GM21619 (cell line): ENCODE measurements around the gene VPS13D.

ENCODE experiments used
- ATAC-seq: cut with Tn5 transposase; IDR thresholded peaks from one replicate; pipeline ENCODE4 v1.9.1; 2021; ENCODE audit not compliant: unreplicated experiment

The VPS13D gene

GRCh38 chr1:12485231-12486058, 255.6 kb downstream of the VPS13D start:
- ATAC-seq = no peak

DNA sequence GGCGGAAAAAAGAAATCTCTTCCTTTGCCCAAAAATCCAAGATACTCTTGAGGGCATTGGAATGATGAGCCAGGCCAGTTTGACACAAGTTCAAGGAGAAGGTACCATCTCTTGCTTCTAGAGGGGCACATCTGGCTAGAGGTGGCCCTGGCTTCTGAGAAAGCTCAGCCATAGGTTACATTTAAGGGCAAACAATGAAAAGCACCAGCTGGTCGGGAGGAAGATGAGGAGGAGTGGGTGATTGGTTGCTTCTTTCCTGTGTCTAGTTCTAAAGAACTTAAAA, 256.2 kb downstream of the VPS13D start:
- no peak for ATAC-seq

DNA sequence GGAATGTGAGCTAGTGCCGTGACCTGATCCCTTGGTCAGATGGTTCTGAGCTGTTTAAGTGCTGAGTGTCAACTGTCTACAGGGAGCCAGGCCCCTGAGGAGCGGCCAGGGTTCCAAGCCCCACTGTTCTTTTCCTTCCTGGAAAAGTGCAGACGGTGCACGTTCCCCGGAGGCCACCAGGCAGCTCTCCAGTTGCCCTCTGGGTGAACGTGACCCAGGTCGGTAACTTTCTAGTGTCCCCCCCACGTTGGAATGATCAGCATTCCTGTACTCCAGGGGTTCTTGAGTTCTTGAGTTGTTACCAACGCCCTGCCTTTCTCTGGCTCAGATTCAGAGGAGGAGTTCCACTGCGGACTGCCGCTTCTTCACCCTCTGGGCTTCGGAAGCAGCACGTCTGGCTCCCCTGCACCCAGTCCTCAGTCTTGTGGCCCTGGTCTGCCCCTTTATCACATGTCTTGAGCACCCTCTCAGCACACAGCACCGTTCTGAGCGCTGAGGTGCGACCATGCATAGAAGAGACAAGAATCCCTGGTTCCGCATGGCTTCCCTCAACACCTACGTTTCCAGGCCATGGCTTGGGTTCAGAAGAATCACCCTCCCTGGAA, 256.7 kb downstream of the VPS13D start:
- ATAC-seq = no peak

GRCh38 chr1:12487520-12487919, 257.7 kb downstream of the VPS13D start:
- ATAC-seq = no peak

DNA sequence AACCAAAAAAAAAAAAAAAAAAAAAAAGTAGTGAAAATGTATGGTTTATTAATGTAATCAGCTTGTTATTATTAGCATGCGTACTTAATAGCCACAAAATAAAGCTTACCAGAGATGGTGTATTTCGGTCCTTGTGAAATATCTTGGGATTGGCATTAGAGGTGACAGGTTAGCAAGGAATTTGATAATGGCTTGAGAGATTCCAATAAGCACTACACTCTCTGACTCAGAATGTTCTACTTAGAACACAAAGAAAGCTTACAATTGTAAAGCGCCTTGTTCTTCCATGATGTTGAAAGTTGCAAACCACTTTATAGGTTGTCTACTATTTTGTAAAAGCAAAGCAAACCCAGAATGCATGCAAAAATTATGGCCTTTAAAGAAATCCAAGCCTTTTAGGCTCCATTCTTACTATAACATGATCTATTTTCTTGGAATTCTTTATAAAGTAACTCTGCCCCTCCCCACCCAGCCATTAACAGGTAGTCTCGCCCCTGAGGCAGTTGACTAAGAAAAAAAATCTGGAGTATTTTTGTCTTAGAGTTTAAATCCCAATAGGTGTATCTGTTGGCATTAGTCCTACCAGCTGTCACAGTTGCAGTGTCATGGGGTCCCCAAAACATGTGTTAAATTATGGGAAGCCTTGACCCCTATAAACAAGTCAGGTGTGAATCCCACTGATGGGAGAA, 259.0 kb downstream of the VPS13D start:
- no peak for ATAC-seq

- no peak for ATAC-seq
Observed at GRCh38 chr1:12490532-12491142, 260.8 kb downstream of the VPS13D start.

- no peak for ATAC-seq
Observed at GRCh38 chr1:12491656-12492055, 261.8 kb downstream of the VPS13D start.

GRCh38 chr1:12495725-12496124, 265.9 kb downstream of the VPS13D start:
- ATAC-seq = no peak

DNA sequence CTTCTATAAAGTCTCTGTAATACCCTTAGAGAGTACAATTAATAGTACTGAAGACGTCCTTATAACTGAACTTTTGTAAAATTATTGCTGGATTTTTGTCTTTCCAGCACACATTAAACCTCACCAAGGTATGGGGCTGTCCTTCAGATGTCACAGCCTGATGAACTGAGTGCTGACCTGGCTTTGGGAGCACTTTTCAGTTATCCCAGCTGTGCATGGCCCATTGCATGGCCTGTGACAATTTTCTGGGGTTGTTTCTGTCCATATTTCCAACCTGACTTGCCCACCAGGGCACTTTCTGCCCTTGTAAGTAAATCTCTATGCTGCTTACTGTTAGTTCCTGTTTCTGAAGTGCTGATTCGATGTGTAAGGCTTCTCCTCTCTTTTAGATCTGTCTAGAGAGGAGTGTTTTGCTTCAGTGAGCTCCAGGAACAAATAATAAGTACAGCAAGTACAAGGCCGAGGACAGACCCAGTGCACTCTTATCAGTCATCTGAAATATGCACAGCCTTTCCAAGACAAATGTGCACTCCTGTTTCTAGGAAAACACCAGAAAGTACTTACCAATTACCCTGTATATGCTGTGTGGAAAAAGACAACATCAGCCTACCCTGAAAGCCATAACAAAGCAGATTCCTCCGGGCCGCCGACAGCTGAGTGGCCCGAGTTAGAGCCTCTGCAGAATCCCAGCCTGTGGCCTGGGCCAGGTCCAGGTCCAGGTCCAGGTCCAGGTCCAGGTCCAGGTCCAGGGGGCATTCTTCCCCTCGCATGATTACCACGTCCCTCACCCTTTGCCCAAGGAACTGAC, 266.5 kb downstream of the VPS13D start:
- no peak for ATAC-seq

DNA sequence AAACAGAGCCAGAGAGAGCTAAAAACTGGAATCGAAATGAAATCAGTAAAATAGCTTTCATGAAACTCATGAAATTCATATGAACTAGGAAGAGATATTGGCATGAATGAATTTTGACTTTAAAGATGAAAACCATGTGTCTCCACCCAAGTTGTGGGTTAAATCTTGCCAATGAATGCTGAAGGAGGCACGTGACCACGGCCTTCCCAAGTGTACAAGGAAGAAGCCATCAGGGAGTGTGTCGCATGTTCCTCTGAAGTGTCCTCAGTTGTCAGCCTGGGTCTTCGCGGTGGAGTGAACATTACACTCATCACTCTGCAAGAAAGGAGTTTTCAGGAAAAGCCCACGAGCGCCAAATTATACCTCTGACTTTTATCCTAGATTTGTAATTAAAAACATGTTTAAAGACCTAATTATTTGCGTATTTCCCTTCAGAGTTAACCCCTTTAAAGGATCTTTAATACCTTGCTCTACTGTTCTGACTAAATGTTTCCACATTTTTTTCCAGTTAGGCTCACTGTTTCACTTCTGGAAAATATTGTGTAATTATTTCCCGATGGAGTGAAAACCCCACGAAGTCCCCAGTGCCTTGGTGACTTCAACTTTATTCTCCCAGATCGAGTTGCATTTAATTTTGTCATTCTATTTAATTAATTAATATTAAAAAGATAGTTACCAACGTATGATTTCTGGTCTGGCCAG, 269.9 kb downstream of the VPS13D start:
- ATAC-seq = no peak

- no peak for ATAC-seq
Observed at GRCh38 chr1:12501661-12502060, 271.8 kb downstream of the VPS13D start.

DNA sequence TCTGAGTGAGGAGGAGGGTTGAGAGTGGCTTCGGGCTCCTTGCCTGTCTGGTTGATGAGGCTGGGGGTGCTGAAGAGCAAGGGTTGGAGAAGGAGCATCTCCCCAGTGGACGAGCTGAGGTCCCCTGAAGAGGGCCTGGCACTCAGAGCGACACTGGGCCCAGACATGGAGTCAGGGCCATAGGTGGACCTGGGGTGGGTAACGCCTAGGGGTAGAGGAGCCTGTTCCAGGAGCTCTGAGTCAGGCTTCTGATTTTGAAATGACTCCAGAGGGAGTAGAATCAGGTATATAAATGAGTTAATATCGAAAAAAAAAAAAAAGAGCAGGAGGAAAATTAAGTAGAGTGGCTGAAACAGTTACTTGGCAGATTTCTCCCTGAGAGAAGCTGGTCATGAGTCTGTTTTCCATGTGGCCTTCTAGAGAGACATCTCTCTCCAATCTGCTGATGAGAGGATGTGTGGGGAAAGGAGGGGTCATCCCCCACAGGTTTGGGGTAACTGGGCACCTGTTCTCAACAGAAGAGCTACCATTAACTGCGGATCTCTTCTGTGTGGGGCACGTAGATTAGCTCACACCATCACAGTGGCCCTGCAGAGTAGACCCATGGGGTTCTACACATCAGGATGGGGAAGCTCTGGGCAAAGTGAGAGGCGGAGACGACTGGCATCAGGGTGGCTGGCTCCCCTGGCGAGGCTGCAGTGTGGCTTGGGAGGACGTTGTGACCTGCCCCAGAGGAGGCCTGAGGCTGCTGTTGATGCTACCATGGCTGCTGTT, 272.7 kb downstream of the VPS13D start:
- ATAC-seq = no peak

GRCh38 chr1:12503709-12504108, 273.9 kb downstream of the VPS13D start:
- no peak for ATAC-seq

GRCh38 chr1:12504601-12505000, 274.8 kb downstream of the VPS13D start:
- ATAC-seq = no peak

DNA sequence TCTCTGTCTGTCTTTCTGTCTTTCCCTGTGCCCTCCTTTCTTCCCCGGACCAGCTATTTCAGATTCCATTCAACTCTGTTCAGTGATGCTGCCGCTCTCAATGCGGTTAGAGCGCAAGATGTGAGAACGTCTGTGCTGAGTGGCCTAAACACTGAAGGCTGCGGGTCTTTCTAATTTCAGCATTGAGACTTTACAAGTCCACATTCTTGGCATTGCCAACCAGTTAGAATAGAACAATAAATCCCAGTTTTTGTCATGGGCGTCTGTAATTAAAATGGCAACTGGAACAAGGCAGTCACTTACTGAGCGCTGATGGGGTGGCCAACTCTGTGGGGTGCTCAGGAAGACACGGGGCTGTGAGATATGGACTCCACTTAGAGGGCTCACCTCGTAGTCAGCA, 275.4 kb downstream of the VPS13D start:
- no peak for ATAC-seq

- ATAC-seq = no peak
Observed at GRCh38 chr1:12505639-12506280, 275.9 kb downstream of the VPS13D start.

DNA sequence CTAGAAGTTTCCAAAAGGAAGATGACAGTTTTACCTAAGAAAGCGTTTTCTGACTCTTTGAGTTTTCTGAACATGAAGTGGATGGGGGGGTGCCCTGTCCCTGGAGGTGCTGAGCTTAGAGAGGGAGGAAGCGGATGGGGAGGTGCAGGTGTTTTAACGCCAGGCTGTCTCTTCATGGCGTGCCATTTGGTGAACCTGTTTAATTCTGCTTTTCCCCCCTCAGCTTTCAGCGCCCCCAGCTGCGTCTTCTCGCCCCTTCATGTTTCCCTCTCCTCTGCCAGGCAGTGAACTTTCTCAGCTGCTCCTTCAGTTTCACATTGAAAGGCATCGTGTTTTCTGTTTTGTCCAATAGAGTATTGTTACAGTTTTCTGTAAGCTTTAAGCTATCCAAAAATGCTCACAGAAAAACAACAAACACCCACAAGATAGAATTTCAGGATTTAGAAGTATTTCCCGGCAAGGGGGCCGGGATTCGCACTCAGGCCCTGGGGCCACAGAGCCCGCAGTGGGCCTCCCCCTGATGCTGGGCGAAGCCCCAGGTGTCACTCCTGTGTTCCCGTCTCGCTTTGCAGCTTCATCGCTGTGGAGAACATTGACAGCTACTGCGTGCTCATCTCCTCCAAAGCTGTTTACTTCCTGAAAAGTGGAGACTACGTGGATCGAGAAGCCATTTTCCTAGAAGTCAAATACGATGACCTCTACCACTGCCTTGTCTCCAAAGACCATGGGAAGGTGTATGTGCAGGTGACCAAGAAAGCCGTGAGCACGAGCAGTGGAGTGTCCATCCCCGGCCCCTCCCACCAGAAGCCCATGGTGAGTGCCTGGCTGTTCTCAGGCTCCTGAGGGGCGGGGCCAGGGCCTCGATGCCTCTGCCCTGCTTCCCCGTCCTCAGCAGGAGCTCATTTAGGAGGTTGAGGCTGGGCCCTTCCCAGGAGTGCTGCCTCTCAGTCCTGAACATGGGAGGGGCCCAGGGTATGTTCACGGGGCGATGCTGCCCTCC, 276.8 kb downstream of the VPS13D start:
- ATAC-seq = no peak

DNA sequence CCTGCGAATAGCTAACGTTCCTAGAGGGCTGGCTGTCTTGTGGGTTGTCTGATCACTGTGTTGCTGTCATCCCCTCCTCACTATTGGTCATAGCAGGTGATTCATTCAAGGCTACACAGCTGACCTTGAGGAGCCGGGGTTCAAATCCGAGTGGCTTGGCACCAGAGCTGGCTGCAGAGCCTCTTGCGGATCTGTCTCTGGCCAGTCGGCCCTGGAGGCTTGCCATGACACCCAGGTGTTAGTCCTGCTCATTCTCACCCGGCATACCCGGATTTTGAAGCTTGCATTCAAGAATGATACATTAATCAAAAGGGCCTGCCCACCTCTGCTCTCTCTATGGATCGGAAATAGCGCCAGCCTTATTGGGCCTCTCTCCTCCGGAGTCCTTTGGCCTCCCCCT, 277.8 kb downstream of the VPS13D start:
- ATAC-seq = no peak
